Prostate gland (tissue), 2 donors: Measurements from ENCODE around the gene LMBR1. TPM values are rescaled to one million over a fixed set of nuclear protein-coding genes. Genes with fewer than 3 reads are reported as not detected.

Source experiments
- DNase-seq: peaks from one replicate; pipeline ENCODE4 v3.0.0-alpha.2; 2019; ENCODE audit warnings: low spot score
- H3K27ac ChIP-seq, 2 donors: fragments of 200-600 bp; sonication (generic); 2 replicates each; pipeline ENCODE4 v1.5.1; 2017 to 2019
- H3K27me3 ChIP-seq: fragments of 200-600 bp; sonication (generic); replicated peaks from 2 replicates; pipeline ENCODE4 v1.5.1; 2019; ENCODE audit not compliant: insufficient read depth
- H3K36me3 ChIP-seq, 2 donors: fragments of 200-600 bp; sonication (generic); 1 replicate in 1 of 2; 2 replicates in 1 of 2; pipeline versions ENCODE4 v1.5.1 to v1.8.1; 2017 to 2019
- H3K4me1 ChIP-seq: fragments of 200-600 bp; sonication (generic); replicated peaks from 2 replicates; pipeline ENCODE4 v1.5.1; 2019
- H3K4me3 ChIP-seq, 2 donors: fragments of 200-600 bp; sonication (generic); 2 replicates each; pipeline ENCODE4 v1.5.1; 2017 to 2019
- H3K9me3 ChIP-seq: fragments of 200-600 bp; sonication (generic); 2 replicates; pipeline ENCODE4 v1.5.1; 2017
- CTCF ChIP-seq, 4 experiments: fragments of 200-600 bp in 2 of 4; fragments of 450-650 bp in 2 of 4; sonication (generic) in 2 of 4; IDR thresholded peaks; 1 replicate in 3 of 4; 2 replicates in 1 of 4; pipeline ENCODE4 v1.5.1; 2016 to 2019; ENCODE audit warnings: antibody characterized with exemption in 4 of 4, mild to moderate bottlenecking in 2 of 4, moderate library complexity in 2 of 4
- POLR2A ChIP-seq: fragments of 450-650 bp; IDR thresholded peaks from one replicate; pipeline ENCODE4 v1.6.1; 2016; ENCODE audit warnings: antibody characterized with exemption, mild to moderate bottlenecking
- POLR2AphosphoS5 ChIP-seq: sonication (generic); formaldehyde crosslinking; IDR thresholded peaks from one replicate; pipeline ENCODE4 v1.6.1; 2017; ENCODE audit warnings: antibody characterized with exemption
- WGBS: methylation state at CpG from one replicate; pipeline ENCODE4 v1.1.5; 2018; 5-methylcytosine and 5-hydroxymethylcytosine counted together
- intact Hi-C: fragments of 100-400 bp; cut with DNase I; formaldehyde crosslinking; loops from one replicate; pipeline ENCODE4 v1.14.2; 2022
- total RNA-seq, 2 donors: library from RNA; depleted of rRNA; stranded (reverse); fragments of >200 nt; gene quantifications; one replicate each; pipeline ENCODE4 v1.1.0, GENCODE V29; 2016

The LMBR1 gene
- total RNA-seq, 2 donors from 2014 or later, result 44.7 to 168 TPM

- Histone ChIP-seq H3K9me3 (no peaks in the 10 kb centered on the region), H3K27me3 (no peaks in the 10 kb centered on the region), H3K27ac (no peak overlapping the region), H3K36me3 (no peaks in the 10 kb centered on the region), H3K4me1 (no peaks in the 10 kb centered on the region), H3K4me3 (no peak overlapping the region)
- WGBS, result 51% methylated on average over 4 of the region's 4 CpGs
- DNase-seq, result no peak
- TF ChIP-seq POLR2AphosphoS5, result no peak
- TF ChIP-seq POLR2A, result no peak
- no peak for TF ChIP-seq CTCF (IDR thresholded peaks at IDR 0.05)
- intact Hi-C loops, result no loop called here
These were observed 235.3 kb downstream of the LMBR1 start for GRCh38 chr7:156657681-156658080.

- no peaks in the 10 kb centered on the region for H3K4me1 ChIP-seq
- H3K36me3 ChIP-seq, result no peaks in the 10 kb centered on the region
- 59% methylated on average over 7 of the region's 7 CpGs for WGBS
- H3K27ac ChIP-seq, result no peak overlapping the region
- no peaks in the 10 kb centered on the region for H3K27me3 ChIP-seq
- H3K4me3 ChIP-seq, result no peak overlapping the region
- TF ChIP-seq POLR2AphosphoS5 (no peak), CTCF (IDR thresholded peaks at IDR 0.05) (no peak), POLR2A (no peak)
- DNase-seq, result no peak
- H3K9me3 ChIP-seq, result no peaks in the 10 kb centered on the region
- intact Hi-C loops, result no loop called here
These were observed 236.4 kb downstream of the LMBR1 start for GRCh38 chr7:156656598-156656997.

- DNase-seq, result no peak
- Histone ChIP-seq H3K4me3 (no peak overlapping the region), H3K9me3 (no peaks in the 10 kb centered on the region), H3K4me1 (no peaks in the 10 kb centered on the region), H3K36me3 (no peaks in the 10 kb centered on the region), H3K27me3 (no peaks in the 10 kb centered on the region), H3K27ac (no peak overlapping the region)
- 64% methylated on average over 4 of the region's 4 CpGs for WGBS
- intact Hi-C loops, result no loop called here
- TF ChIP-seq CTCF (IDR thresholded peaks at IDR 0.05) (no peak), POLR2A (no peak), POLR2AphosphoS5 (no peak)
These were observed 237.0 kb downstream of the LMBR1 start for GRCh38 chr7:156655983-156656382.

- Histone ChIP-seq H3K27ac (no peak overlapping the region), H3K36me3 (no peaks in the 10 kb centered on the region), H3K4me1 (no peaks in the 10 kb centered on the region), H3K27me3 (no peaks in the 10 kb centered on the region), H3K9me3 (no peaks in the 10 kb centered on the region), H3K4me3 (no peak overlapping the region)
- no peak for DNase-seq
- TF ChIP-seq CTCF (IDR thresholded peaks at IDR 0.05), result no peak
- TF ChIP-seq POLR2AphosphoS5, result no peak
- no peak for TF ChIP-seq POLR2A
- 86% methylated on average over 6 of the region's 6 CpGs for WGBS
- intact Hi-C loops, result no loop called here
These were observed 237.7 kb downstream of the LMBR1 start for GRCh38 chr7:156655251-156655650.

- Histone ChIP-seq H3K27me3 (no peaks in the 10 kb centered on the region), H3K36me3 (no peaks in the 10 kb centered on the region), H3K27ac (no peak overlapping the region), H3K4me3 (no peak overlapping the region), H3K4me1 (no peaks in the 10 kb centered on the region), H3K9me3 (no peaks in the 10 kb centered on the region)
- TF ChIP-seq CTCF (IDR thresholded peaks at IDR 0.05) (no peak), POLR2AphosphoS5 (no peak)
- no peak for DNase-seq
- 94% methylated on average over 10 of the region's 10 CpGs for WGBS
- intact Hi-C loops, result no loop called here
These were observed 238.3 kb downstream of the LMBR1 start for GRCh38 chr7:156654511-156655234.
